ENCODE measurements around the gene GRIN3A. TPM values are rescaled to one million over a fixed set of nuclear protein-coding genes. Genes with fewer than 3 reads are reported as not detected.

The GRIN3A gene
- total RNA-seq, 1 experiment from 2014 or later: 0.03 TPM

GRCh38 chr9:101718192-101718591 lies 20.3 kb downstream of the GRIN3A start:
- ChIA-PET CTCF (no interaction called here), POLR2A (no interaction called here)
- BruUV-seq (replicated peaks): no TSS peak
- no peaks in the 10 kb centered on the region for H3K9me3 ChIP-seq (ENCODE audit: control insufficient read depth, insufficient read depth, low read depth, low read length)
- H3K27ac ChIP-seq (ENCODE audit: low read length): no peak overlapping the region
- no peak overlapping the region for H3K4me3 ChIP-seq (ENCODE audit: low read depth in 2 of 2, low read length in 2 of 2)
- H3K27me3 ChIP-seq (ENCODE audit: control insufficient read depth, insufficient read depth, low read length): no peaks in the 10 kb centered on the region
- H3K36me3 ChIP-seq (ENCODE audit: control insufficient read depth, insufficient read depth, low read length): no peaks in the 10 kb centered on the region
- no peak for DNase-seq (ENCODE audit: low read depth, low spot score)
- ATAC-seq: no peak
- in situ Hi-C loops (cut with HindIII; ENCODE audit: low pct_unique_long_range_greater_than_20kb, low sequenced_read_pairs) (no loop called here), intact Hi-C loops (cut with micrococcal nuclease; ENCODE audit: unreplicated experiment) (no loop called here)
- no peaks in the 10 kb centered on the region for H3K4me1 ChIP-seq (ENCODE audit: control insufficient read depth, insufficient read depth, low read length)
- no peak for TF ChIP-seq SIN3A (IDR thresholded peaks at IDR 0.05; ENCODE audit: borderline replicate concordance, insufficient read depth, low read depth, low read length)

GRCh38 chr9:101716629-101717028 lies 21.8 kb downstream of the GRIN3A start:
- no TSS peak for BruUV-seq (replicated peaks)
- no peak overlapping the region for H3K27ac ChIP-seq (ENCODE audit: low read length)
- no peak for ATAC-seq
- no peak overlapping the region for H3K4me3 ChIP-seq (ENCODE audit: low read depth in 2 of 2, low read length in 2 of 2)
- TF ChIP-seq REST (IDR thresholded peaks at IDR 0.05; ENCODE audit: insufficient read depth in 1 of 2, low read depth in 2 of 2, low read length in 1 of 2): no peak
- TF ChIP-seq POLR2AphosphoS5 (IDR thresholded peaks at IDR 0.05; ENCODE audit: low read depth, low read length): no peak
- TF ChIP-seq CTCF (IDR thresholded peaks at IDR 0.05): no peak
- TF ChIP-seq TCF7L2 (IDR thresholded peaks at IDR 0.05; ENCODE audit: low read depth, low read length): no peak
- no peak for TF ChIP-seq SIN3A (IDR thresholded peaks at IDR 0.05; ENCODE audit: borderline replicate concordance, insufficient read depth, low read depth, low read length)
- no peaks in the 10 kb centered on the region for H3K9me3 ChIP-seq (ENCODE audit: control insufficient read depth, insufficient read depth, low read depth, low read length)
- H3K4me1 ChIP-seq (ENCODE audit: control insufficient read depth, insufficient read depth, low read length): no peaks in the 10 kb centered on the region
- ChIA-PET POLR2A (no interaction called here), CTCF (no interaction called here)
- no peaks in the 10 kb centered on the region for H3K27me3 ChIP-seq (ENCODE audit: control insufficient read depth, insufficient read depth, low read length)
- in situ Hi-C loops (cut with HindIII; ENCODE audit: low pct_unique_long_range_greater_than_20kb, low sequenced_read_pairs) (no loop called here), intact Hi-C loops (cut with micrococcal nuclease; ENCODE audit: unreplicated experiment) (no loop called here)
- no peaks in the 10 kb centered on the region for H3K36me3 ChIP-seq (ENCODE audit: control insufficient read depth, insufficient read depth, low read length)
- no peak for DNase-seq (ENCODE audit: low read depth, low spot score)

GRCh38 chr9:101711330-101711941 lies 27.0 kb downstream of the GRIN3A start:
- no peak overlapping the region for H3K4me3 ChIP-seq (ENCODE audit: low read depth in 2 of 2, low read length in 2 of 2)
- POLR2A ChIA-PET: no interaction called here
- no peaks in the 10 kb centered on the region for H3K36me3 ChIP-seq (ENCODE audit: control insufficient read depth, insufficient read depth, low read length)
- intact Hi-C loops (cut with micrococcal nuclease; ENCODE audit: unreplicated experiment): no loop called here
- peak; percentile 66 for TF ChIP-seq CTCF (IDR thresholded peaks at IDR 0.05)
- TF ChIP-seq POLR2AphosphoS5 (IDR thresholded peaks at IDR 0.05; ENCODE audit: low read depth, low read length): no peak
- TF ChIP-seq SIN3A (IDR thresholded peaks at IDR 0.05; ENCODE audit: borderline replicate concordance, insufficient read depth, low read depth, low read length): no peak
- ATAC-seq (no peak), DNase-seq (ENCODE audit: low read depth, low spot score) (no peak)
- no peak overlapping the region for H3K27ac ChIP-seq (ENCODE audit: low read length)
- no peaks in the 10 kb centered on the region for H3K27me3 ChIP-seq (ENCODE audit: control insufficient read depth, insufficient read depth, low read length)
- no peaks in the 10 kb centered on the region for H3K4me1 ChIP-seq (ENCODE audit: control insufficient read depth, insufficient read depth, low read length)
- H3K9me3 ChIP-seq (ENCODE audit: control insufficient read depth, insufficient read depth, low read depth, low read length): no peaks in the 10 kb centered on the region
- in situ Hi-C loops (cut with HindIII; ENCODE audit: low pct_unique_long_range_greater_than_20kb, low sequenced_read_pairs): no loop called here
- no TSS peak for BruUV-seq (replicated peaks)
- CTCF ChIA-PET: no interaction called here

All from Panc1 (cell line).